Natural killer cell treated with Interleukin-12 subunit alpha and Interleukin-12 subunit beta and Interleukin-15 and Interleukin-18, amount 100 ng/mL, for 72 hours (primary cell): ENCODE results near the gene GNGT2. TPM values are rescaled to one million over a fixed set of nuclear protein-coding genes. Genes with fewer than 3 reads are reported as not detected.

ENCODE experiments used
- ATAC-seq, 2 donors: fragments of 150-1000 bp; cut with Tn5 transposase in 1 of 2; sonication (Bioruptor Pico), chemical (Tn5 transposase) in 1 of 2; 2 replicates each; pipeline ENCODE4 v1.10.0; 2021
- DNase-seq: peaks from one replicate; pipeline ENCODE4 v3.0.0; 2022; ENCODE audit warnings: low spot score
- H3K27ac Mint-ChIP-seq, 2 donors: 1 replicate in 1 of 2; 2 replicates in 1 of 2; pipeline ENCODE4 v1.8.0; 2022; ENCODE audit warnings: mixed read lengths in 2 of 2, mild to moderate bottlenecking in 1 of 2, moderate library complexity in 1 of 2
- H3K27me3 Mint-ChIP-seq, 2 donors: 1 replicate in 1 of 2; 2 replicates in 1 of 2; pipeline ENCODE4 v1.8.0; 2022; ENCODE audit warnings: mixed read lengths in 2 of 2
- H3K36me3 Mint-ChIP-seq: one replicate; pipeline ENCODE4 v1.8.0; 2022; ENCODE audit warnings: mixed read lengths
- H3K4me1 Mint-ChIP-seq, 2 donors: 1 replicate in 1 of 2; 2 replicates in 1 of 2; pipeline ENCODE4 v1.8.0; 2022; ENCODE audit warnings: low read depth in 2 of 2, mixed read lengths in 2 of 2, mild to moderate bottlenecking in 1 of 2
- H3K4me3 Mint-ChIP-seq: one replicate; pipeline ENCODE4 v1.8.0; 2022; ENCODE audit warnings: mixed read lengths
- H3K9me3 Mint-ChIP-seq: 2 replicates; pipeline ENCODE4 v1.8.0; 2022; ENCODE audit warnings: mixed read lengths
- total RNA-seq, 2 donors: library from RNA; stranded (reverse); gene quantifications; one replicate each; pipeline ENCODE4 v1.2.3, GENCODE V29; 2022

Gene GNGT2
- total RNA-seq, 2 donors from 2014 or later, result 15.3 to 19.6 TPM

GRCh38 chr17:49156256-49156655 lies 54.1 kb downstream of the GNGT2 start:
- DNase-seq, result no peak
- ATAC-seq, result no peak
- Mint-ChIP-seq H3K4me3 (no peak overlapping the region), H3K27me3 (peaks cover 27 to 39% of the 10 kb centered on the region in 2 donors), H3K4me1 (no peaks in the 10 kb centered on the region), H3K9me3 (no peaks in the 10 kb centered on the region), H3K27ac (no peak overlapping the region), H3K36me3 (no peaks in the 10 kb centered on the region)

Other genes with a start within 250 kb of the GNGT2 start
- not detected for gene GIP, start 242.0 kb downstream of the GNGT2 start, total RNA-seq
- gene IGF2BP1, start 213.2 kb downstream of the GNGT2 start, total RNA-seq, result under 1 TPM in 1 of 2 donors, not detected in 1; 0.55 TPM
- gene B4GALNT2, start 77.8 kb downstream of the GNGT2 start, total RNA-seq, result not detected
- 10 to 100 TPM; 26.9 to 54.1 TPM for gene ABI3, start 133 bp upstream of the GNGT2 start, total RNA-seq
- not detected for gene PHOSPHO1, start 20.2 kb upstream of the GNGT2 start, total RNA-seq
- 10 to 100 TPM; 20.1 to 22.3 TPM for gene ZNF652, start 151.7 kb upstream of the GNGT2 start, total RNA-seq
- 100 to 1,000 TPM; 229 to 233 TPM for gene PHB1, start 204.3 kb upstream of the GNGT2 start, total RNA-seq